ENCODE data around the gene SLC24A3. TPM values are rescaled to one million over a fixed set of nuclear protein-coding genes. Genes with fewer than 3 reads are reported as not detected.

Gene SLC24A3
- total RNA-seq, 2 donors from 2014 or later, result 1.4 to 3.7 TPM

GRCh38 chr20:19456595-19457395, 244.4 kb downstream of the SLC24A3 start:
- Histone ChIP-seq H3K36me3 (no peaks in the 10 kb centered on the region), H3K27ac (no peak overlapping the region), H3K4me1 (no peaks in the 10 kb centered on the region), H3K4me3 (no peak overlapping the region), H3K9me3 (no peaks in the 10 kb centered on the region), H3K27me3 (no peaks in the 10 kb centered on the region)
- TF ChIP-seq, protein P1, sequence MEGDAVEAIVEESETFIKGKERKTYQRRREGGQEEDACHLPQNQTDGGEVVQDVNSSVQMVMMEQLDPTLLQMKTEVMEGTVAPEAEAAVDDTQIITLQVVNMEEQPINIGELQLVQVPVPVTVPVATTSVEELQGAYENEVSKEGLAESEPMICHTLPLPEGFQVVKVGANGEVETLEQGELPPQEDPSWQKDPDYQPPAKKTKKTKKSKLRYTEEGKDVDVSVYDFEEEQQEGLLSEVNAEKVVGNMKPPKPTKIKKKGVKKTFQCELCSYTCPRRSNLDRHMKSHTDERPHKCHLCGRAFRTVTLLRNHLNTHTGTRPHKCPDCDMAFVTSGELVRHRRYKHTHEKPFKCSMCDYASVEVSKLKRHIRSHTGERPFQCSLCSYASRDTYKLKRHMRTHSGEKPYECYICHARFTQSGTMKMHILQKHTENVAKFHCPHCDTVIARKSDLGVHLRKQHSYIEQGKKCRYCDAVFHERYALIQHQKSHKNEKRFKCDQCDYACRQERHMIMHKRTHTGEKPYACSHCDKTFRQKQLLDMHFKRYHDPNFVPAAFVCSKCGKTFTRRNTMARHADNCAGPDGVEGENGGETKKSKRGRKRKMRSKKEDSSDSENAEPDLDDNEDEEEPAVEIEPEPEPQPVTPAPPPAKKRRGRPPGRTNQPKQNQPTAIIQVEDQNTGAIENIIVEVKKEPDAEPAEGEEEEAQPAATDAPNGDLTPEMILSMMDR (IDR thresholded peaks at IDR 0.05), result no peak
- DNase-seq (ENCODE audit: low spot score), result no peak

DNA sequence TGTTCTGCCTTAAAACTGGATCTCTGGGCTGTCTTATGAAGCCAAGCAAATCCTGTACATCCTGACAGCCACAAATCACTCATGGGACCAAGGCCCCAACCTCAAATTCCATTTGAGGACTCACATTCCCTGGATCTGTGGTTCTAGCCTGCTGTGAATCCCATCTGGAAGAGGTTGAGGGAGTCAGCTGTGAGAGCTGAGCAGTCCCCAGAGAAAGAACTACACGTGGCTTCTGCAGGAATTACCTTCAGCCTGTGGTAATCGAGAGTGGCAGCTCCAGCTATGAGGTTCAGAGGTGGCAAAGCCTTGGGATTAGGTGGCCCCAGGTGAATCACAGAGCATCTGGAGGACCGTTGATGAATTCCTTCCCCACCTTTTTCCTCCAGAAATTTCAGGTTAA, 245.2 kb downstream of the SLC24A3 start:
- no peak for DNase-seq (ENCODE audit: low spot score)
- no peak overlapping the region for H3K27ac ChIP-seq
- H3K4me1 ChIP-seq, result no peaks in the 10 kb centered on the region
- H3K36me3 ChIP-seq, result no peaks in the 10 kb centered on the region
- no peak overlapping the region for H3K4me3 ChIP-seq
- H3K9me3 ChIP-seq, result no peaks in the 10 kb centered on the region
- H3K27me3 ChIP-seq, result no peaks in the 10 kb centered on the region
- TF ChIP-seq, protein P1 (IDR thresholded peaks at IDR 0.05), result no peak

DNA sequence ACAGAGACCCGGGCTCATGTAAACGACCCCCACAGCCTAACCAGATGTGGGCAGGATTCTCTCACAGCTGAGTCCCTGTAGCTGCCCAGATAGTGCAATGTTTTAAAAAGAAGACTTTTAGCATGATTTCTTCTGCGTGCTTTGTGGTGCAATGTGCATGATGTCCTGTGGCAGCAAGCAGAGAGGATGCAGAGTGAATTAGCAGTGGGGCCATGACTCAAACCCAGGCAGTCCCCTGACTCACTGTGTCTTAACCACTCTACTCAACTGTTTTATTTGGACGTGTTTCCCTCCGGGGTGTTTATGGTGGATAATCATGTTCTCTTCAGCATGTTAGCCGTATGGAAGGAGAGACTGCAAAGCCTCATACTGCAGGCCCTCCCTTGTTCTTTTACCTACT, 247.9 kb downstream of the SLC24A3 start:
- H3K4me3 ChIP-seq, result no peak overlapping the region
- DNase-seq (ENCODE audit: low spot score), result no peak
- no peak overlapping the region for H3K27ac ChIP-seq
- no peaks in the 10 kb centered on the region for H3K36me3 ChIP-seq
- no peaks in the 10 kb centered on the region for H3K9me3 ChIP-seq
- TF ChIP-seq, protein P1 (IDR thresholded peaks at IDR 0.05), result no peak
- no peaks in the 10 kb centered on the region for H3K4me1 ChIP-seq
- no peaks in the 10 kb centered on the region for H3K27me3 ChIP-seq

- TF ChIP-seq, protein P1 (IDR thresholded peaks at IDR 0.05), result no peak
- Histone ChIP-seq H3K27me3 (no peaks in the 10 kb centered on the region), H3K36me3 (no peaks in the 10 kb centered on the region), H3K4me3 (no peak overlapping the region), H3K27ac (no peak overlapping the region), H3K4me1 (no peaks in the 10 kb centered on the region), H3K9me3 (no peaks in the 10 kb centered on the region)
- DNase-seq (ENCODE audit: low spot score), result no peak
Observed at GRCh38 chr20:19462491-19462890, 250.0 kb downstream of the SLC24A3 start.

- TF ChIP-seq, protein P1 (IDR thresholded peaks at IDR 0.05), result no peak
- Histone ChIP-seq H3K27me3 (no peaks in the 10 kb centered on the region), H3K27ac (no peak overlapping the region), H3K36me3 (no peaks in the 10 kb centered on the region), H3K4me3 (no peak overlapping the region), H3K9me3 (no peaks in the 10 kb centered on the region), H3K4me1 (no peaks in the 10 kb centered on the region)
- DNase-seq (ENCODE audit: low spot score), result no peak
Observed at GRCh38 chr20:19463597-19463996, 251.2 kb downstream of the SLC24A3 start.

GRCh38 chr20:19465536-19465935, 253.1 kb downstream of the SLC24A3 start:
- no peak for DNase-seq (ENCODE audit: low spot score)
- Histone ChIP-seq H3K4me1 (no peaks in the 10 kb centered on the region), H3K27me3 (no peaks in the 10 kb centered on the region), H3K9me3 (no peaks in the 10 kb centered on the region), H3K27ac (no peak overlapping the region), H3K4me3 (no peak overlapping the region), H3K36me3 (no peaks in the 10 kb centered on the region)
- TF ChIP-seq, protein P1 (IDR thresholded peaks at IDR 0.05), result no peak
